Tibial nerve (tissue), 4 donors: ENCODE results near the gene RNF125.

Source experiments
- EP300 ChIP-seq, 2 donors: sonication (generic); formaldehyde crosslinking; IDR thresholded peaks; one replicate each; pipeline ENCODE4 v1.6.1; 2017; ENCODE audit warnings: antibody characterized with exemption in 2 of 2, mild to moderate bottlenecking in 1 of 2
- POLR2A ChIP-seq, 2 donors: fragments of 450-650 bp; IDR thresholded peaks; one replicate each; pipeline ENCODE4 v1.6.1; 2017; ENCODE audit warnings: antibody characterized with exemption in 2 of 2, mild to moderate bottlenecking in 2 of 2, moderate library complexity in 2 of 2
- TF ChIP-seq, protein P1 (sequence below), 5 experiments: fragments of 200-600 bp in 3 of 5; fragments of 450-650 bp in 2 of 5; sonication (generic) in 3 of 5; IDR thresholded peaks; one replicate each; pipeline ENCODE4 v1.5.1; 2016 to 2019; ENCODE audit warnings: antibody characterized with exemption in 5 of 5, mild to moderate bottlenecking in 3 of 5, moderate library complexity in 2 of 5

DNA sequence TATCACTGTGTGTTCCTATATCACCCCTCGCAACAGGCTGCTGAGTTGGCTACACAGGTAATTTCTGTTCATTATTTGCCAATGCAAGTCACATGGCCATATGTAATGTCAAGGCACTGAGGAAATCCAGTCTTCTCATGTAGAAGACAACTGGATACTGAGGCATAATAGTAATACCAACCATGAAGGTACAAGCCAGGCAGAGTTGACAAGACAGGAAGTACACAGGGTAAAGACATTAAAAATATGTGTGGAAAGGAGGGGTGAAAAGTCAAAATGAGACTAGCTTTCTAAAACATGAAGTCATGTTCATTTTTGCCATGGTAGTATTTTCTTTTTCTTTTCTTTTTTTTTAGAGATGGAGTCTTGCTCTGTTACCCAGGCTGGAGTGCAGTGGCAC, 55.6 kb downstream of the RNF125 start:
- TF ChIP-seq, protein P1, sequence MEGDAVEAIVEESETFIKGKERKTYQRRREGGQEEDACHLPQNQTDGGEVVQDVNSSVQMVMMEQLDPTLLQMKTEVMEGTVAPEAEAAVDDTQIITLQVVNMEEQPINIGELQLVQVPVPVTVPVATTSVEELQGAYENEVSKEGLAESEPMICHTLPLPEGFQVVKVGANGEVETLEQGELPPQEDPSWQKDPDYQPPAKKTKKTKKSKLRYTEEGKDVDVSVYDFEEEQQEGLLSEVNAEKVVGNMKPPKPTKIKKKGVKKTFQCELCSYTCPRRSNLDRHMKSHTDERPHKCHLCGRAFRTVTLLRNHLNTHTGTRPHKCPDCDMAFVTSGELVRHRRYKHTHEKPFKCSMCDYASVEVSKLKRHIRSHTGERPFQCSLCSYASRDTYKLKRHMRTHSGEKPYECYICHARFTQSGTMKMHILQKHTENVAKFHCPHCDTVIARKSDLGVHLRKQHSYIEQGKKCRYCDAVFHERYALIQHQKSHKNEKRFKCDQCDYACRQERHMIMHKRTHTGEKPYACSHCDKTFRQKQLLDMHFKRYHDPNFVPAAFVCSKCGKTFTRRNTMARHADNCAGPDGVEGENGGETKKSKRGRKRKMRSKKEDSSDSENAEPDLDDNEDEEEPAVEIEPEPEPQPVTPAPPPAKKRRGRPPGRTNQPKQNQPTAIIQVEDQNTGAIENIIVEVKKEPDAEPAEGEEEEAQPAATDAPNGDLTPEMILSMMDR (IDR thresholded peaks at IDR 0.05): no peak
- TF ChIP-seq POLR2A (IDR thresholded peaks at IDR 0.05) (no peak), EP300 (IDR thresholded peaks at IDR 0.05) (no peak)
